Loucy (cell line): Measurements from ENCODE around the gene MAML2.

Experiments
- H2AFZ ChIP-seq: fragments of 200-600 bp; sonication (generic); 2 replicates; pipeline ENCODE4 v1.6.0; 2016; ENCODE audit warnings: antibody characterized with exemption, mild to moderate bottlenecking, low read length, moderate library complexity
- H3F3A ChIP-seq: fragments of 200-600 bp; 2 replicates; pipeline ENCODE4 v1.6.0; 2016; ENCODE audit warnings: antibody characterized with exemption, low read depth, mild to moderate bottlenecking
- H3K27me3 ChIP-seq: fragments of 200-600 bp; sonication (generic); 2 replicates; pipeline ENCODE4 v1.6.1; 2014; ENCODE audit warnings: low read length, mild to moderate bottlenecking; ENCODE audit not compliant: insufficient read depth, poor library complexity, severe bottlenecking
- H3K36me3 ChIP-seq: fragments of 200-600 bp; sonication (generic); 2 replicates; pipeline ENCODE4 v1.6.1; 2016; ENCODE audit warnings: low read length; ENCODE audit not compliant: insufficient read depth
- H3K4me1 ChIP-seq: fragments of 200-600 bp; sonication (generic); 2 replicates; pipeline ENCODE4 v1.5.1; 2014; ENCODE audit warnings: low read length, mild to moderate bottlenecking; ENCODE audit not compliant: insufficient read depth, poor library complexity, severe bottlenecking
- H3K4me2 ChIP-seq: fragments of 200-600 bp; sonication (generic); 2 replicates; pipeline ENCODE4 v1.6.0; 2014; ENCODE audit warnings: antibody characterized with exemption, low read length, low read depth, mild to moderate bottlenecking; ENCODE audit not compliant: poor library complexity, severe bottlenecking
- H3K4me3 ChIP-seq: fragments of 200-600 bp; sonication (generic); 2 replicates; pipeline ENCODE4 v1.5.1; 2014; ENCODE audit warnings: low read length, mild to moderate bottlenecking, mixed read lengths; ENCODE audit not compliant: poor library complexity, severe bottlenecking
- H3K79me2 ChIP-seq: fragments of 200-600 bp; sonication (generic); 2 replicates; pipeline ENCODE4 v1.6.1; 2014; ENCODE audit warnings: low read length; ENCODE audit not compliant: insufficient read depth
- H3K9ac ChIP-seq: fragments of 200-600 bp; sonication (generic); 2 replicates; pipeline ENCODE4 v1.6.0; 2014; ENCODE audit warnings: mild to moderate bottlenecking, low read depth, low read length, moderate library complexity; ENCODE audit not compliant: poor library complexity, severe bottlenecking
- H3K9me2 ChIP-seq: fragments of 200-600 bp; sonication (generic); replicated peaks from 2 replicates; pipeline ENCODE4 v1.6.1; 2016; ENCODE audit warnings: low read depth, low read length, mixed read lengths
- H3K9me3 ChIP-seq: fragments of 200-600 bp; sonication (generic); 2 replicates; pipeline ENCODE4 v1.6.1; 2014; ENCODE audit warnings: mild to moderate bottlenecking, antibody characterized with exemption, low read length, low read depth; ENCODE audit not compliant: insufficient read depth
- H4K20me1 ChIP-seq: fragments of 200-600 bp; sonication (generic); 2 replicates; pipeline ENCODE4 v1.6.0; 2014; ENCODE audit warnings: antibody characterized with exemption, low read length, mild to moderate bottlenecking; ENCODE audit not compliant: insufficient read depth, poor library complexity, severe bottlenecking
- EZH2phosphoT487 ChIP-seq: fragments of 200-600 bp; IDR thresholded peaks from 2 replicates; pipeline ENCODE4 v1.6.1; 2018; ENCODE audit warnings: antibody characterized with exemption, mild to moderate bottlenecking, moderate library complexity, borderline replicate concordance
- TF ChIP-seq, protein P1 (sequence below): fragments of 200-600 bp; sonication (generic); conservative IDR thresholded peaks from 2 replicates; pipeline ENCODE4 v1.5.1; 2014; ENCODE audit warnings: mild to moderate bottlenecking, antibody characterized with exemption, low read length

The MAML2 gene

DNA sequence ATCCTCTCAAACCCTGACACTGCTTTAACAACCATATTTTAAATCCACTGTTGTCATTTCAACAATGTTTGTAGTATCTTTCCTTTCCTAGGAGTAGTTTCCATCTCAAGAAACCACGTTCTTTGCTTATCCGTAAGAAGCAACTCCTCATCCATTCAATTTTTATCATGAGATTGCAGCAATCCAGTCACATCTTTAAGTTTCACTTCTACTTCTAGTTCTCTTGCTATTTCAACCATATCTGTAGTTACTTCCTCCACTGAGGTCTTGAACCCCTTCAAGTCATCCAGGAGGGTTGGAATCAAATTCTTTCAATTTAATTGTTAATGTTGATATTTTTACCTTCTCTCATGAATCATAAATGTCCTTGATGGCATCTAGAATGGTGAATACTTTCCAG, 24.3 kb upstream of the MAML2 start:
- H3K4me1 ChIP-seq, result no peaks in the 10 kb centered on the region
- no peaks in the 10 kb centered on the region for H3K27me3 ChIP-seq
- no peaks in the 10 kb centered on the region for H4K20me1 ChIP-seq
- H2AFZ ChIP-seq, result no peak overlapping the region
- TF ChIP-seq EZH2phosphoT487, result no peak
- TF ChIP-seq, protein P1, sequence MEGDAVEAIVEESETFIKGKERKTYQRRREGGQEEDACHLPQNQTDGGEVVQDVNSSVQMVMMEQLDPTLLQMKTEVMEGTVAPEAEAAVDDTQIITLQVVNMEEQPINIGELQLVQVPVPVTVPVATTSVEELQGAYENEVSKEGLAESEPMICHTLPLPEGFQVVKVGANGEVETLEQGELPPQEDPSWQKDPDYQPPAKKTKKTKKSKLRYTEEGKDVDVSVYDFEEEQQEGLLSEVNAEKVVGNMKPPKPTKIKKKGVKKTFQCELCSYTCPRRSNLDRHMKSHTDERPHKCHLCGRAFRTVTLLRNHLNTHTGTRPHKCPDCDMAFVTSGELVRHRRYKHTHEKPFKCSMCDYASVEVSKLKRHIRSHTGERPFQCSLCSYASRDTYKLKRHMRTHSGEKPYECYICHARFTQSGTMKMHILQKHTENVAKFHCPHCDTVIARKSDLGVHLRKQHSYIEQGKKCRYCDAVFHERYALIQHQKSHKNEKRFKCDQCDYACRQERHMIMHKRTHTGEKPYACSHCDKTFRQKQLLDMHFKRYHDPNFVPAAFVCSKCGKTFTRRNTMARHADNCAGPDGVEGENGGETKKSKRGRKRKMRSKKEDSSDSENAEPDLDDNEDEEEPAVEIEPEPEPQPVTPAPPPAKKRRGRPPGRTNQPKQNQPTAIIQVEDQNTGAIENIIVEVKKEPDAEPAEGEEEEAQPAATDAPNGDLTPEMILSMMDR, result no peak
- H3K9me3 ChIP-seq, result peaks cover 3% of the 10 kb centered on the region; the same call in 1 of the 2 replicates
- no peak overlapping the region for H3K4me2 ChIP-seq
- H3F3A ChIP-seq, result no peaks in the 10 kb centered on the region
- H3K4me3 ChIP-seq, result no peak overlapping the region
- no peaks in the 10 kb centered on the region for H3K9me2 ChIP-seq
- peaks cover 36% of the 10 kb centered on the region; the same call in 1 of the 2 replicates for H3K36me3 ChIP-seq
- H3K79me2 ChIP-seq, result no peaks in the 10 kb centered on the region
- H3K9ac ChIP-seq, result no peak overlapping the region

DNA sequence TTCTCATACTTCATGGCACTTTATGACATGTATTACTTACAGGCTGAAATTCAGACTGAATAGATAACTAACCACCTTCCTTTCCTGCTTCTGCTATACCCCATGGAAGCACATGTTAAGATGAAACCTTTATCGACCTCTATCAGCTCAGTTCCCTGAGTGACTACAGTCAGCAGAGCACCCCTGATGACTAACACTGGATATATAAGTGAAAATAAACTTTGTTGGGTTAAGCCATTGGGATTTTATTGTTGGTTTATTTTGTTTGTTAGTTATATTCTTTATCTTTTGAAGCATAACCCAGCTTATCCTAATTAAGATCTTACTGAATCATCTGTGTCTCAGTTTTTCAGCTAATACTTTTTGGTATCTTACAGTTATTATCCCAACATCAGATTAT, 23.0 kb upstream of the MAML2 start:
- Histone ChIP-seq H3K9me2 (no peaks in the 10 kb centered on the region), H3K36me3 (peaks cover 39% of the 10 kb centered on the region; the same call in 1 of the 2 replicates), H3K27me3 (no peaks in the 10 kb centered on the region), H3K9ac (no peak overlapping the region), H4K20me1 (no peaks in the 10 kb centered on the region), H3K9me3 (peaks cover 3% of the 10 kb centered on the region; the same call in 1 of the 2 replicates), H3K79me2 (no peaks in the 10 kb centered on the region), H3K4me2 (no peak overlapping the region), H2AFZ (no peak overlapping the region), H3F3A (no peaks in the 10 kb centered on the region), H3K4me1 (no peaks in the 10 kb centered on the region), H3K4me3 (no peak overlapping the region)
- TF ChIP-seq EZH2phosphoT487, result no peak
- TF ChIP-seq, protein P1, result no peak

DNA sequence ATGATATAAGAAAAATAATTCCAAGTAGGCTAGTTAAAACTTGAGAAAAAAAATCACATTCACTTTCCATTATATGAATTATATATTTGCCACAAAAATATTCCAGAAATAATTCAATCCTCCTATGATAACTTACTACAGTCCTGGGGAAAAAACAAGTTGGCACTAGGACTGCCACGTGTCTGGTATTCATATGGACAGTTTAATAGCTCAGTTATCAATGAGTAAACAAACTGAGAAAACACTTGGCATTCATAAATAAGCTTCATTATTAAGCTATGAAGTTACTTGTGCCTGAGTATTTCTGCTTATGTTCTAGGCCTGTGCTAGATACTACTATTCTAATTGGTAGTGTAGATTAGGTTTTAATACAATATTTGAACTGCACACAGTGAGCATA, 22.5 kb upstream of the MAML2 start:
- Histone ChIP-seq H2AFZ (no peak overlapping the region), H3K9me3 (peaks cover 3% of the 10 kb centered on the region; the same call in 1 of the 2 replicates), H3K4me3 (no peak overlapping the region), H3K27me3 (no peaks in the 10 kb centered on the region), H3K4me1 (no peaks in the 10 kb centered on the region), H3K4me2 (no peak overlapping the region), H3K36me3 (peaks cover 42% of the 10 kb centered on the region; the same call in 1 of the 2 replicates), H3F3A (no peaks in the 10 kb centered on the region), H3K79me2 (no peaks in the 10 kb centered on the region), H3K9ac (no peak overlapping the region), H4K20me1 (no peaks in the 10 kb centered on the region), H3K9me2 (no peaks in the 10 kb centered on the region)
- TF ChIP-seq, protein P1, result no peak
- no peak for TF ChIP-seq EZH2phosphoT487
